Endothelial cell of umbilical vein (primary cell): ENCODE data around the gene AMN. TPM values are rescaled to one million over a fixed set of nuclear protein-coding genes. Genes with fewer than 3 reads are reported as not detected.

ENCODE experiments used
- BruUV-seq: library from RNA; stranded (reverse); fragments of 400-500 nt; replicated peaks from 2 replicates; lab custom pipeline; 2021; lab: Mats Ljungman, UMichigan
- CTCF ChIA-PET: fragments of 300-600, 350-600 bp; sonication (Branson Sonifier 250); formaldehyde crosslinking; loops from one replicate; lab custom pipeline; 2021; ENCODE audit warnings: antibody characterized with exemption, inconsistent platforms; lab: Charles Lee
- POLR2A ChIA-PET: fragments of 300-600, 350-600 bp; sonication (Branson Sonifier 250); formaldehyde crosslinking; loops from one replicate; lab custom pipeline; 2021; ENCODE audit warnings: antibody characterized with exemption, inconsistent platforms; lab: Charles Lee
- DNase-seq: peaks from one replicate; pipeline ENCODE4 v3.0.0-alpha.2; 2011; ENCODE audit warnings: low read depth, low spot score
- FAIRE-seq: peaks from 2 replicates; lab custom pipeline; 2011; peaks lifted over from hg19 to GRCh38; lab: Jason Lieb, UNC
- H2AFZ ChIP-seq: 2 replicates; pipeline ENCODE4 v1.6.0; 2012; ENCODE audit warnings: low read depth, low read length, control low read depth, inconsistent platforms
- H3K27ac ChIP-seq: 2 replicates; pipeline ENCODE4 v1.5.1; 2011; ENCODE audit warnings: low read depth, mild to moderate bottlenecking, control low read depth, low read length, moderate library complexity; ENCODE audit not compliant: insufficient read depth
- H3K27me3 ChIP-seq, 2 experiments: 2 replicates each; pipeline versions ENCODE4 v1.6.0 to v1.6.1; 2011; ENCODE audit warnings: low read length in 2 of 2, mixed read lengths in 1 of 2; ENCODE audit not compliant: control insufficient read depth in 2 of 2, insufficient read depth in 2 of 2
- H3K36me3 ChIP-seq, 2 experiments: 2 replicates in 1 of 2; 3 replicates in 1 of 2; pipeline ENCODE4 v1.5.1; 2011; ENCODE audit warnings: low read length in 2 of 2, mild to moderate bottlenecking in 1 of 2, moderate library complexity in 1 of 2; ENCODE audit not compliant: control insufficient read depth in 2 of 2, insufficient read depth in 2 of 2; ENCODE audit errors: extremely low read depth in 1 of 2
- H3K4me1 ChIP-seq: 3 replicates; pipeline ENCODE4 v1.5.1; 2011; ENCODE audit warnings: mild to moderate bottlenecking, low read length; ENCODE audit not compliant: control insufficient read depth, insufficient read depth; ENCODE audit errors: extremely low read depth
- H3K4me2 ChIP-seq: 2 replicates; pipeline ENCODE4 v1.6.1; 2011; ENCODE audit warnings: low read length, control low read depth, mixed read lengths; ENCODE audit not compliant: insufficient read depth
- H3K4me3 ChIP-seq, 3 experiments: fragments of 200-600 bp in 1 of 3; sonication (generic), shearing (Covaris generic) in 1 of 3; replicated peaks in 1 of 3; 2 replicates each; pipeline ENCODE4 v1.5.1; 2011 to 2016; ENCODE audit warnings: control low read depth in 3 of 3, low read length in 3 of 3, mild to moderate bottlenecking in 2 of 3, inconsistent platforms in 1 of 3, low read depth in 1 of 3, moderate library complexity in 1 of 3; ENCODE audit not compliant: insufficient read depth in 1 of 3
- H3K79me2 ChIP-seq: 2 replicates; pipeline ENCODE4 v1.6.0; 2012; ENCODE audit warnings: low read length, inconsistent platforms; ENCODE audit not compliant: control insufficient read depth, insufficient read depth
- H3K9ac ChIP-seq: replicated peaks from 2 replicates; pipeline ENCODE3; 2011; ENCODE audit warnings: low read length, control low read depth; ENCODE audit not compliant: insufficient read depth; ENCODE audit errors: extremely low read depth
- H3K9me1 ChIP-seq: replicated peaks from 3 replicates; pipeline ENCODE4 v1.6.0; 2011; ENCODE audit warnings: mild to moderate bottlenecking, low read length; ENCODE audit not compliant: control insufficient read depth, insufficient read depth; ENCODE audit errors: extremely low read depth
- H3K9me3 ChIP-seq: replicated peaks from 2 replicates; pipeline ENCODE4 v1.5.1; 2012; ENCODE audit warnings: low read length, inconsistent platforms; ENCODE audit not compliant: control insufficient read depth, insufficient read depth
- H4K20me1 ChIP-seq: replicated peaks from 2 replicates; pipeline ENCODE3; 2011; ENCODE audit warnings: mild to moderate bottlenecking, low read length; ENCODE audit not compliant: control insufficient read depth, insufficient read depth; ENCODE audit errors: extremely low read depth
- FOS ChIP-seq: IDR thresholded peaks from 2 replicates; pipeline ENCODE4 v1.6.1; 2011; ENCODE audit warnings: mild to moderate bottlenecking, low read length, moderate library complexity, borderline replicate concordance; ENCODE audit not compliant: insufficient read depth
- GATA2 ChIP-seq: IDR thresholded peaks from 2 replicates; pipeline ENCODE4 v1.7.0; 2011; ENCODE audit warnings: low read depth, mild to moderate bottlenecking, moderate library complexity, mixed read lengths, low read length; ENCODE audit not compliant: insufficient read length, insufficient read depth
- JUN ChIP-seq: IDR thresholded peaks from 2 replicates; pipeline ENCODE4 v1.6.1; 2011; ENCODE audit warnings: borderline replicate concordance, low read depth; ENCODE audit not compliant: insufficient read length, insufficient read depth
- dilution Hi-C: fragments of 300-500 bp; cut with MboI; formaldehyde crosslinking; loops from one replicate; pipeline ENCODE4 v1.15.0; 2019; ENCODE audit warnings: low sequenced_read_pairs; ENCODE audit not compliant: extremely low pct_ligation_motif_present
- intact Hi-C: fragments of 100-400 bp; cut with micrococcal nuclease; formaldehyde crosslinking; loops from one replicate; pipeline ENCODE4 v1.10.0; 2022
- polyA plus RNA-seq, 4 experiments: library from polyadenylated mRNA; depleted of rRNA in 3 of 4; stranded (reverse) in 3 of 4; unstranded in 1 of 4; fragments of >200 nt; gene quantifications; 2 replicates each; pipeline versions ENCODE4 v1.2.1 to v1.2.3, GENCODE V29; 2011 to 2012; ENCODE audit warnings: missing spikeins in 1 of 4
- total RNA-seq: library from RNA; stranded (reverse); gene quantifications from 2 replicates; pipeline ENCODE4 v1.2.3, GENCODE V29; 2021
- TF ChIP-seq, protein P1 (sequence below), 2 donors: IDR thresholded peaks; 1 replicate in 1 of 2; 2 replicates in 1 of 2; pipeline ENCODE4 v1.5.1; 2011; ENCODE audit warnings: low read length in 2 of 2, mild to moderate bottlenecking in 2 of 2, moderate library complexity in 2 of 2, control low read depth in 1 of 2, inconsistent platforms in 1 of 2, low read depth in 1 of 2; ENCODE audit not compliant: insufficient read depth in 1 of 2; ENCODE audit errors: extremely low read depth in 1 of 2

The AMN gene
- total and polyA plus RNA-seq, 2 donors (not counting 3 experiments of a cell fraction or from before 2014, with no cell fraction given), result 0.03 TPM; not detected in 1

- TF ChIP-seq JUN (no peak), GATA2 (no peak), FOS (no peak)
- TF ChIP-seq, protein P1, sequence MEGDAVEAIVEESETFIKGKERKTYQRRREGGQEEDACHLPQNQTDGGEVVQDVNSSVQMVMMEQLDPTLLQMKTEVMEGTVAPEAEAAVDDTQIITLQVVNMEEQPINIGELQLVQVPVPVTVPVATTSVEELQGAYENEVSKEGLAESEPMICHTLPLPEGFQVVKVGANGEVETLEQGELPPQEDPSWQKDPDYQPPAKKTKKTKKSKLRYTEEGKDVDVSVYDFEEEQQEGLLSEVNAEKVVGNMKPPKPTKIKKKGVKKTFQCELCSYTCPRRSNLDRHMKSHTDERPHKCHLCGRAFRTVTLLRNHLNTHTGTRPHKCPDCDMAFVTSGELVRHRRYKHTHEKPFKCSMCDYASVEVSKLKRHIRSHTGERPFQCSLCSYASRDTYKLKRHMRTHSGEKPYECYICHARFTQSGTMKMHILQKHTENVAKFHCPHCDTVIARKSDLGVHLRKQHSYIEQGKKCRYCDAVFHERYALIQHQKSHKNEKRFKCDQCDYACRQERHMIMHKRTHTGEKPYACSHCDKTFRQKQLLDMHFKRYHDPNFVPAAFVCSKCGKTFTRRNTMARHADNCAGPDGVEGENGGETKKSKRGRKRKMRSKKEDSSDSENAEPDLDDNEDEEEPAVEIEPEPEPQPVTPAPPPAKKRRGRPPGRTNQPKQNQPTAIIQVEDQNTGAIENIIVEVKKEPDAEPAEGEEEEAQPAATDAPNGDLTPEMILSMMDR (IDR thresholded peaks at IDR 0.05; ENCODE audit: extremely low read depth in 1 of 2, insufficient read depth in 1 of 2, low read depth in 1 of 2, low read length in 2 of 2), result no peak
- Histone ChIP-seq H3K4me2 (no peak overlapping the region), H3K79me2 (no peaks in the 10 kb centered on the region), H4K20me1 (no peaks in the 10 kb centered on the region), H3K4me1 (no peaks in the 10 kb centered on the region), H3K9me1 (no peaks in the 10 kb centered on the region), H3K9ac (no peak overlapping the region), H3K27ac (no peak overlapping the region), H2AFZ (no peak overlapping the region), H3K36me3 (peaks cover 0 to 3% of the 10 kb centered on the region in 2 experiments), H3K27me3 (no peaks in the 10 kb centered on the region), H3K4me3 (no peak overlapping the region), H3K9me3 (no peaks in the 10 kb centered on the region)
- no peak for DNase-seq
- dilution Hi-C loops, result no loop called here
- ChIA-PET POLR2A (no interaction called here), CTCF (interaction anchor here (0.6 to 0.7 kb wide), 2 partner anchors 139 to 218 kb away, joined by 3 read pairs; no protein-coding TSS in a partner anchor)
- BruUV-seq, result no TSS peak
- intact Hi-C loops, result no loop called here
- FAIRE-seq, result no peak
Measured at GRCh38 chr14:102911991-102912761, 10.3 kb upstream of the AMN start.
